ENCODE measurements around the gene CTSF. TPM values are rescaled to one million over a fixed set of nuclear protein-coding genes. Genes with fewer than 3 reads are reported as not detected.
"Not testable (repeated sequence)": the region's sequence is repeated elsewhere in the genome, so short reads cannot be mapped to it uniquely, and the experiment has no call there.

The CTSF gene
- total RNA-seq, 1 donor from 2014 or later, result 15.2 TPM

DNA sequence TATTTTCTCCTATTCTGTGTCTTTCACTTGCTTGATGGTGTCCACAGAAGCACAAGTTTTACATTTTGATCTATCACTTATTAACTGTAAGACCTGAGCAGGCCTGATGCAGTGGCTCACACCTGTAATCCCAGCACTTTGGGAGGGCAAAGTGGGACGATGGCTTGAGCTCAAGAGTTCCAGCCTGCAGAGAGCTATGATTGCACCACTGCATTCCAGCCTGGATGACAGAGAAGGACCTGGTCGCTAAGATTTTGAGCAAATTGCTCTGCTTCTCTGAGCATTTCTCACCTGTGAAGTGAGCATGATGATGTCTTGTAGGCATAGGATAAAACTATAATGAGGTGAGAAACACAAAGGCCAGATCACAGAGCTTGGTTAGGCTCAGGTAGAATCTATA, 17.7 kb upstream of the CTSF start:
- no peak overlapping the region for H3K4me3 ChIP-seq (ENCODE audit: low read depth, low read length)
- DNase-seq (ENCODE audit: low read depth), result no peak
- TF ChIP-seq, protein P1, sequence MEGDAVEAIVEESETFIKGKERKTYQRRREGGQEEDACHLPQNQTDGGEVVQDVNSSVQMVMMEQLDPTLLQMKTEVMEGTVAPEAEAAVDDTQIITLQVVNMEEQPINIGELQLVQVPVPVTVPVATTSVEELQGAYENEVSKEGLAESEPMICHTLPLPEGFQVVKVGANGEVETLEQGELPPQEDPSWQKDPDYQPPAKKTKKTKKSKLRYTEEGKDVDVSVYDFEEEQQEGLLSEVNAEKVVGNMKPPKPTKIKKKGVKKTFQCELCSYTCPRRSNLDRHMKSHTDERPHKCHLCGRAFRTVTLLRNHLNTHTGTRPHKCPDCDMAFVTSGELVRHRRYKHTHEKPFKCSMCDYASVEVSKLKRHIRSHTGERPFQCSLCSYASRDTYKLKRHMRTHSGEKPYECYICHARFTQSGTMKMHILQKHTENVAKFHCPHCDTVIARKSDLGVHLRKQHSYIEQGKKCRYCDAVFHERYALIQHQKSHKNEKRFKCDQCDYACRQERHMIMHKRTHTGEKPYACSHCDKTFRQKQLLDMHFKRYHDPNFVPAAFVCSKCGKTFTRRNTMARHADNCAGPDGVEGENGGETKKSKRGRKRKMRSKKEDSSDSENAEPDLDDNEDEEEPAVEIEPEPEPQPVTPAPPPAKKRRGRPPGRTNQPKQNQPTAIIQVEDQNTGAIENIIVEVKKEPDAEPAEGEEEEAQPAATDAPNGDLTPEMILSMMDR (conservative IDR thresholded peaks at IDR 0.05; ENCODE audit: low read depth, low read length), result no peak

DNA sequence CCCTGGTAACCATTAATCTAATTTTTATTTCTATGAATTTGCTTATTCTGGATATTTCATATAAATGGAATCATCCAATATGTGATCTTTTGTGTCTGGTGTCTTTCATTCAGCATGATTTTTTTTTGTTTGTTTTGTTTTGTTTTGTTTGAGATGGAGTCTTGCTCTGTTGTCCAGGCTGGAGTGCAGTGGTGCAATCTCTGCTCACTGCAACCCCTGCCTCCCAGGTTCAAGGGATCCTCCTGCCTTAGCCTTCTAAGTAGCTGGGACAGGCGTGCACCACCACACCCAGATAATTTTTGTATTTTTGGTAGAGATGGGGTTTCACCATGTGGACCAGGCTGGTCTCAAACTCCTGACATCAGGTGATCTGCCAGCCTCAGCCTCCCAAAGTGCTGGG, 17.0 kb upstream of the CTSF start:
- H3K4me3 ChIP-seq (ENCODE audit: low read depth, low read length); DNase-seq (ENCODE audit: low read depth): not testable (repeated sequence)

DNA sequence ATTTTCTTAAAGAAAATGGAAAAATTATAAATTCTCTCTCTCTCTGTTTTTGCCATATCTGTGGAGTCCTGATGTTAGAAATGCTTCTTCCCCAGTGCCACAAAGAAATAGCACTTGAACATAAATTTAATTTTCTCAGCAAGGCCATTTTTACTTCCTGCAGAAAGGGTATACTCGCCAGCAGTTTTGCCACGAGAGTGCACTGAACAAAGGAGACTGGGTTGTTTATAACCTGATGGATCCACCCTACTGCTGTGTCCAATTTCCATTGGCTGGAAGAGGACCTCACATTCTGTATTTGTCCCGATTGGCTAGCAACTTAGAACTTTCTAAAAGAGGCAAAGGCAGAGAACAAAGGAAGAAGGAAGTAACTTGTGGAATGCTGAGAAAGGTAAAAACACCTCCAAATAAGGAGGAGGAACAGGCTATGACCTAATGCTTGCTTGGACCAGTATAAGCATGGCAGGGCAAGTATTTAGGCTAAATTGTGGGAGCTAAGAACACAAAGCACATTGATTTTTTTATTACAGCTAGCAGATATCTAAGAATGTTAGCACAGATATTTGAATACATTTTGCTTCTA, 14.2 kb upstream of the CTSF start:
- DNase-seq (ENCODE audit: low read depth); H3K4me3 ChIP-seq (ENCODE audit: low read depth, low read length): not testable (repeated sequence)

DNA sequence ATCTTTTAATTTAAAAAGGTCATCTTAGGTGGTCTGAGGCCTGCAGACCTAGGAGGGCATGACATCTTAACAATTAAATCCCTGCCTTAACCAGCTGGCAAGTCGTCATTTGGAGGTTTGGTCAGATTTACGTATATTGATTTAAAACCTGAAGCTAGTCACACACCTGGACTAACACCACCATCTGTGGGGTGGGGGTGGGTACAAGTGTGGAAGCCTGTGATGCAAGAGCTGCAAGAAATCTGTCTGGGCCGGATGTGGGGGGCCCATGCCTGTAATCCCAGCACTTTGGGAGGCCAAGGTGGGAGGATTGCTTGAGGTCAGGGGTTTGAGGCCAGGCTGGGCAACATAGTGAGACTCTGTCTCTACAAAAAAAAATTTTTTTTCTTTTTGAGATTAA, 12.9 kb upstream of the CTSF start:
- TF ChIP-seq, protein P1 (conservative IDR thresholded peaks at IDR 0.05; ENCODE audit: low read depth, low read length), result no peak
- no peak for DNase-seq (ENCODE audit: low read depth)
- H3K4me3 ChIP-seq (ENCODE audit: low read depth, low read length), result no peak overlapping the region

GRCh38 chr11:66580803-66581202, 12.4 kb upstream of the CTSF start:
- no peak overlapping the region for H3K4me3 ChIP-seq (ENCODE audit: low read depth, low read length)
- no peak for DNase-seq (ENCODE audit: low read depth)
- TF ChIP-seq, protein P1 (conservative IDR thresholded peaks at IDR 0.05; ENCODE audit: low read depth, low read length), result no peak

- DNase-seq (ENCODE audit: low read depth), result no peak
- TF ChIP-seq, protein P1 (conservative IDR thresholded peaks at IDR 0.05; ENCODE audit: low read depth, low read length), result peak; percentile 90
- no peak overlapping the region for H3K4me3 ChIP-seq (ENCODE audit: low read depth, low read length)
These were observed 10.7 kb upstream of the CTSF start for GRCh38 chr11:66579017-66579606.

DNA sequence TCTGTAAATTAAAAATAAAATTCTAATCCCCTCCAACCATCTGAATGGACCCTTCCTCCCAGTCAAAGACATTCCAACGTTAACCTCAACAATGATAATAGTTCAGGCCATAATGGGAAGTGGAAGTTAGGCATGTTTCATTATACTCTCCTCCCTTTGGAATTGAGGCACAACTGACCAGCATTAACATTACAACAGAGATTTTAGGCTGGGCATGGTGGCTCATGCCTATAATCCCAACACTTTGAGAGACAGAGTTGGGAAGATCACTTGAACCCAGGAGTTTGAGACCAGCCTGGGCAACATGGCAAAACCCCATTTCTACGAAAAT, 2.4 kb upstream of the CTSF start:
- DNase-seq (ENCODE audit: low read depth), result no peak
- no peak overlapping the region for H3K4me3 ChIP-seq (ENCODE audit: low read depth, low read length)
- TF ChIP-seq, protein P1 (conservative IDR thresholded peaks at IDR 0.05; ENCODE audit: low read depth, low read length), result no peak

- TF ChIP-seq, protein P1 (conservative IDR thresholded peaks at IDR 0.05; ENCODE audit: low read depth, low read length), result no peak
- H3K4me3 ChIP-seq (ENCODE audit: low read depth, low read length), result no peak overlapping the region
- DNase-seq (ENCODE audit: low read depth), result peak; percentile 33
These were observed 1.9 kb upstream of the CTSF start for GRCh38 chr11:66570079-66570849.
